Panc1 (cell line): ENCODE measurements around the gene GAMT.

ENCODE experiments used
- POLR2AphosphoS5 ChIP-seq: IDR thresholded peaks from 2 replicates; pipeline ENCODE4 v1.6.1; 2012; ENCODE audit warnings: mild to moderate bottlenecking, low read depth, low read length, moderate library complexity
- TF ChIP-seq, protein P1 (sequence below): fragments of 450-650 bp; IDR thresholded peaks from 2 replicates; pipeline ENCODE4 v1.5.1; 2017; ENCODE audit warnings: mild to moderate bottlenecking

DNA sequence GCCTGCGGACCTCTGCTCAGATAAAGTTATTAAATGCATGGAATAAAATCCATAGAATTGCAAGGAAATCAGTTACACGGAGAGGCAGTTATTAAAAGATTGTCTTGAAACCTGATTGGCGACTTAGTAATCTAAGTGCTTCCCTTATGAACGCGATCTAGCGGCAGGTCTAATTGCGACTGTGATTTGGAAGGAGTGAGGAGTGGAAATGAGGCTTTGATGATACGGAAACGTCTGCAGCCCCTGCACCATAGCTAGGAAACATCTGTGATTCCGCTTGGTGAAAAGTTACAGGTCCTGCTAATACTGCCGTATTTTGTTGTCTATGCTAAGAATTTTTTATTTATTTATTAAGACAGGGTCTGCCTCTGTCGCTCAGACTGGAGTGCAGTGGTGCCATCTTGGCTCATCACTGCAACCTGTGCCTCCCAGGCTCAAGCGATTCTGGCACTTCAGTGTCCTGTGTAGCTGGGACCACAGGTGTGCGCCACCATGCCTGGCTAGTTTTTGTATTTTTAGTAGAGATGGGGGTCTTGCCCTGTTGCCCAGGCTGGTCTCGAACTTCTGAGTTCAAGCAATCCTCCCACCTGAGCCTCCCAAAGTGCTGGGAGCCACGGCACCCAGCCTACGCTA, 16.7 kb downstream of the GAMT start:
- no peak for TF ChIP-seq POLR2AphosphoS5
- TF ChIP-seq, protein P1, sequence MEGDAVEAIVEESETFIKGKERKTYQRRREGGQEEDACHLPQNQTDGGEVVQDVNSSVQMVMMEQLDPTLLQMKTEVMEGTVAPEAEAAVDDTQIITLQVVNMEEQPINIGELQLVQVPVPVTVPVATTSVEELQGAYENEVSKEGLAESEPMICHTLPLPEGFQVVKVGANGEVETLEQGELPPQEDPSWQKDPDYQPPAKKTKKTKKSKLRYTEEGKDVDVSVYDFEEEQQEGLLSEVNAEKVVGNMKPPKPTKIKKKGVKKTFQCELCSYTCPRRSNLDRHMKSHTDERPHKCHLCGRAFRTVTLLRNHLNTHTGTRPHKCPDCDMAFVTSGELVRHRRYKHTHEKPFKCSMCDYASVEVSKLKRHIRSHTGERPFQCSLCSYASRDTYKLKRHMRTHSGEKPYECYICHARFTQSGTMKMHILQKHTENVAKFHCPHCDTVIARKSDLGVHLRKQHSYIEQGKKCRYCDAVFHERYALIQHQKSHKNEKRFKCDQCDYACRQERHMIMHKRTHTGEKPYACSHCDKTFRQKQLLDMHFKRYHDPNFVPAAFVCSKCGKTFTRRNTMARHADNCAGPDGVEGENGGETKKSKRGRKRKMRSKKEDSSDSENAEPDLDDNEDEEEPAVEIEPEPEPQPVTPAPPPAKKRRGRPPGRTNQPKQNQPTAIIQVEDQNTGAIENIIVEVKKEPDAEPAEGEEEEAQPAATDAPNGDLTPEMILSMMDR, result no peak
